SK-N-MC (cell line): ENCODE results near the gene SH3D21.

Source experiments
- EZH2 ChIP-seq: fragments of 200-600 bp; sonication (generic); IDR thresholded peaks from one replicate; pipeline ENCODE4 v1.6.1; 2017; ENCODE audit warnings: antibody characterized with exemption
- FOXP2 ChIP-seq: optimal IDR thresholded peaks from 2 replicates; pipeline ENCODE3; 2011; ENCODE audit warnings: mild to moderate bottlenecking, moderate library complexity; ENCODE audit not compliant: insufficient read depth; ENCODE audit errors: extremely low read length, control extremely low read depth
- POLR2AphosphoS5 ChIP-seq: IDR thresholded peaks from 2 replicates; pipeline ENCODE4 v1.6.1; 2012; ENCODE audit warnings: mild to moderate bottlenecking, low read depth, low read length, borderline replicate concordance

GRCh38 chr1:36273024-36273423 lies 33.1 kb upstream of the SH3D21 start:
- TF ChIP-seq EZH2 (no peak), POLR2AphosphoS5 (no peak), FOXP2 (no peak)
